ENCODE measurements around the gene PPIA.
A peak's percentile ranks its signal among the peaks of the same experiment; 100 is the strongest.

The PPIA gene

DNA sequence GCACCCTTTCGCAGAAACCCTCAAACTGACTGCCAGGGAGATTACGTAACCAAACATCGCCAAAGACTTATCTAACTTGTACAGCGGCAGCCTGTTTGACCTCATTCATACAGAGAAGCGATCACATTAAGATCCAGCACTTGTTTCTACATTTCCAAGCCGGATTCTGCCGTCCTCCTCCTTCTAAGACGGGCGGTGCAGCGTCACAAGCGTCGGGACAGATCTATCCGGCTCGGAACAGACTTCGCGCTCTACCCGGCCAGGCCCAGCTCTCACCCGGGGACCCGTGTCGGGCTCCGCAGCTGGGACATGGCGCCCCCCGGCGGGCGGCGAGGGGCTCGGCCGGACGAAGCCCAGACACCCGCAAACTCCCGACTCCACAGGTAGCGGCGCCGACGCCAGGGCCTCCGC, 51.0 kb downstream of the PPIA start:
- Histone ChIP-seq H3K9ac (ENCODE audit: low read depth, low read length) (peak overlapping the region; percentile 87), H3K4me3 (ENCODE audit: low read length) (peak overlapping the region; percentile 87), H3K9me3 (replicated peaks; ENCODE audit: low read length) (no peaks in the 10 kb centered on the region), H3K27me3 (ENCODE audit: control insufficient read depth, insufficient read depth, low read length) (no peaks in the 10 kb centered on the region), H3K4me2 (ENCODE audit: low read length) (peak overlapping the region; percentile 83), H3K4me1 (ENCODE audit: control insufficient read depth, insufficient read depth, low read length) (peaks cover 24% of the 10 kb centered on the region), H3K36me3 (ENCODE audit: insufficient read depth, low read length) (no peaks in the 10 kb centered on the region)

DNA sequence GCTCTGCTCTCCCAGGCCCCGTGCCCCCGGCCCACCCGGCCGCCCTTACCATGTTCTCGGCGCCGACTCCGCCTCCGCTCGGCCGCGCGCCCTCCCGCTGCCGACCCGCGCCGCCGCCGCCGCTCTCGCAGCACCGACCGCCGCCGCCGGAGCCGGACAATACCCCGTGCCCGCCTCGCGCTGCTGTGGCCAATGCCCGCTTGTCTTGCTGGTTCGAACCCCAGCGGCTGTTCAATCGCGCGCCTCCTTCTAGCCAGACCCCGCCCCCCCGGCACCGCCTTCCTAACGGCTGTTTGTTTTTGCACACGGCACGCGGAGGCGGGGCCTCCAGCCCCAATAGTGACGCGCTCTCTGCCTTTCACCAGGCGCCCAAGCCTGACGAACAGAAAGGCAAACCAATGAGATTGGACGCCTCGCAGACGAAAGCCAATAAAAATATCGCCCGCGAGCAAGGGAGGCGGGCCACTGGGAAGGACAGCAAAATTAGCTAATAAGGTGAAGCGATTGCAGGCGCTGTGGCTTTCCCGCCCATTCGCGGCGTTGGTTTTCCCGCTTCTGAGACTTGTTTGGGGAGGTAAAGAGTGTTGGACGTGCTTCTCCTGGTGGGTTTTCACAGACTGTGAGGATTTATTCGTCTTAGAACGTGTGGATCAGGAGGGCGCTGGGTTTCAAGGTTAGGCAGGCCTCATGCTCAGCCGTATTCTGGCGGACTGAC, 51.6 kb downstream of the PPIA start, which contains the start of gene H2AZ2:
TSS of gene H2AZ2 (minus strand) at position 168 of the 715 bp plus-strand sequence. CDS start at position 52, 116 bp downstream.
- H3K27me3 ChIP-seq (ENCODE audit: control insufficient read depth, insufficient read depth, low read length), result no peaks in the 10 kb centered on the region
- no peaks in the 10 kb centered on the region for H3K9me3 ChIP-seq (replicated peaks; ENCODE audit: low read length)
- peak within 1 kb of the TSS; percentile 94 for H3K4me2 ChIP-seq (ENCODE audit: low read length)
- H3K4me3 ChIP-seq (ENCODE audit: low read length), result peak within 1 kb of the TSS; percentile 87
- H3K9ac ChIP-seq (ENCODE audit: low read depth, low read length), result peak within 1 kb of the TSS; percentile 87
- peaks cover 24% of the 10 kb centered on the region for H3K4me1 ChIP-seq (ENCODE audit: control insufficient read depth, insufficient read depth, low read length)
- H3K36me3 ChIP-seq (ENCODE audit: insufficient read depth, low read length), result no peaks in the 10 kb centered on the region

DNA sequence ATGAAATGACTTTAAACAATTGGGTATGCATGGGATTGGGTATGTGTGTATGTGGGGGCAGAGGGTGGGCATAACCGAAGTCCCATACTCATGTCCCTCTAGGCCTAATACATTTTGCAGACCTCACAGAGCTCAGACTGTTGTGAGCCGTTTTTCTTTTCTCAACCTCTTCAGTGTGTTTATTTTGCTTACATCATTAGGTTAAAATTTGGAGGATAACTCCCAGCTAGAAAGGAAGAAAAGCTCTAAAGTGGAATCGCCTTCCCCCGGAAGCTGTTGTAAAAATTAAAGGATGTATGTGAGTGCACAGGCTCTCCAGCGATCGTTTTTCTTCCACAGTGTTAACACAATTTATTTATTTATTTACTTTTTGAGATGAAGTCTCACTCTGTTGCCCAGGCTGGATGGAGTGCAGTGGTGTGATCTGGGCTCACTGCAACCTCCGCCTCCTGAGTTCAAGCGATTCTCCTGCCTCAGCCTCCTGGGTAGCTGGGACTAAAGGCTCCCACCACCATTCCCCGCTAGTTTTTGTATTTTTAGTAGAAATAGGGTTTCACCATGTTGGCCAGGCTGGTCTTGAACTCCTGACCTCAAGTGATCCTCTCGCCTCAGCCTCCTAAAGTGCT, 52.9 kb downstream of the PPIA start:
- peaks cover 24% of the 10 kb centered on the region for H3K4me1 ChIP-seq (ENCODE audit: control insufficient read depth, insufficient read depth, low read length)
- peak overlapping the region; percentile 84 for H3K4me3 ChIP-seq (ENCODE audit: low read length)
- H3K27me3 ChIP-seq (ENCODE audit: control insufficient read depth, insufficient read depth, low read length), result no peaks in the 10 kb centered on the region

GRCh38 chr7:44849885-44850544, 53.5 kb downstream of the PPIA start:
- Histone ChIP-seq H3K9ac (ENCODE audit: low read depth, low read length) (no peak overlapping the region), H3K4me3 (ENCODE audit: low read length) (no peak overlapping the region), H3K9me3 (replicated peaks; ENCODE audit: low read length) (no peaks in the 10 kb centered on the region), H3K27me3 (ENCODE audit: control insufficient read depth, insufficient read depth, low read length) (no peaks in the 10 kb centered on the region), H3K4me1 (ENCODE audit: control insufficient read depth, insufficient read depth, low read length) (peaks cover 23% of the 10 kb centered on the region), H3K36me3 (ENCODE audit: insufficient read depth, low read length) (no peaks in the 10 kb centered on the region), H3K4me2 (ENCODE audit: low read length) (no peak overlapping the region)

More for the DNA sequence above, 52.9 kb downstream of the PPIA start:
- Histone ChIP-seq H3K9ac (ENCODE audit: low read depth, low read length) (peak overlapping the region; percentile 87), H3K4me2 (ENCODE audit: low read length) (peak overlapping the region; percentile 94), H3K36me3 (ENCODE audit: insufficient read depth, low read length) (no peaks in the 10 kb centered on the region), H3K9me3 (replicated peaks; ENCODE audit: low read length) (no peaks in the 10 kb centered on the region)

GRCh38 chr7:44852590-44852989, 56.1 kb downstream of the PPIA start:
- Histone ChIP-seq H3K4me1 (ENCODE audit: control insufficient read depth, insufficient read depth, low read length) (peaks cover 16% of the 10 kb centered on the region), H3K36me3 (ENCODE audit: insufficient read depth, low read length) (no peaks in the 10 kb centered on the region), H3K4me3 (ENCODE audit: low read length) (no peak overlapping the region), H3K4me2 (ENCODE audit: low read length) (no peak overlapping the region), H3K9ac (ENCODE audit: low read depth, low read length) (no peak overlapping the region), H3K9me3 (replicated peaks; ENCODE audit: low read length) (no peaks in the 10 kb centered on the region), H3K27me3 (ENCODE audit: control insufficient read depth, insufficient read depth, low read length) (no peaks in the 10 kb centered on the region)
